OCI-LY1 (cell line): ENCODE measurements around the gene GFPT1.

Experiments used
- CTCF ChIP-seq: fragments of 200-600 bp; sonication (generic), shearing (Covaris generic); IDR thresholded peaks from 2 replicates; pipeline ENCODE4 v1.5.1; 2017; ENCODE audit warnings: mild to moderate bottlenecking, antibody characterized with exemption, low read length, moderate library complexity, mixed read lengths
- EZH2 ChIP-seq: fragments of 200-600 bp; sonication (generic), shearing (Covaris generic); IDR thresholded peaks from 2 replicates; pipeline ENCODE4 v1.8.0; 2017; ENCODE audit warnings: borderline replicate concordance, mixed run types, mild to moderate bottlenecking, antibody characterized with exemption, low read length, moderate library complexity, mixed read lengths

- no peak for TF ChIP-seq CTCF
- no peak for TF ChIP-seq EZH2
Measured at GRCh38 chr2:69272803-69273471, 114.1 kb downstream of the GFPT1 start.
